Measurements from ENCODE around the gene DOP1A. TPM values are rescaled to one million over a fixed set of nuclear protein-coding genes. Genes with fewer than 3 reads are reported as not detected.

Gene DOP1A
- total RNA-seq, 1 donor from 2014 or later, result 18.1 TPM

- H3K36me3 ChIP-seq, result peaks cover 86% of the 10 kb centered on the region
Observed at GRCh38 chr6:83138118-83138722, 70.7 kb downstream of the DOP1A start.

GRCh38 chr6:83138758-83139157 is 71.3 kb downstream of the DOP1A start:
- TF ChIP-seq CTCF (IDR thresholded peaks at IDR 0.05; ENCODE audit: borderline replicate concordance), result no peak
- DNase-seq, result no peak
- intact Hi-C loops (cut with micrococcal nuclease), result no loop called here
- no peaks in the 10 kb centered on the region for H3K9me3 ChIP-seq (replicated peaks)
- H3K27me3 ChIP-seq (ENCODE audit: low read depth), result no peaks in the 10 kb centered on the region
- no peak overlapping the region for H3K27ac ChIP-seq (replicated peaks)
- no peaks in the 10 kb centered on the region for H3K4me1 ChIP-seq
- peaks cover 90% of the 10 kb centered on the region for H3K36me3 ChIP-seq
- no peak overlapping the region for H3K4me3 ChIP-seq

More at GRCh38 chr6:83138118-83138722, 70.7 kb downstream of the DOP1A start:
- no peaks in the 10 kb centered on the region for H3K27me3 ChIP-seq (ENCODE audit: low read depth)
- TF ChIP-seq CTCF (IDR thresholded peaks at IDR 0.05; ENCODE audit: borderline replicate concordance), result no peak
- no peaks in the 10 kb centered on the region for H3K9me3 ChIP-seq (replicated peaks)
- H3K4me3 ChIP-seq, result no peak overlapping the region
- DNase-seq, result no peak
- H3K4me1 ChIP-seq, result no peaks in the 10 kb centered on the region
- intact Hi-C loops (cut with micrococcal nuclease), result no loop called here
- H3K27ac ChIP-seq (replicated peaks), result no peak overlapping the region

GRCh38 chr6:83151114-83151513 is 83.6 kb downstream of the DOP1A start:
- H3K9me3 ChIP-seq (replicated peaks), result no peaks in the 10 kb centered on the region
- H3K27me3 ChIP-seq (ENCODE audit: low read depth), result no peaks in the 10 kb centered on the region
- peaks cover 8% of the 10 kb centered on the region for H3K4me1 ChIP-seq
- TF ChIP-seq CTCF (IDR thresholded peaks at IDR 0.05; ENCODE audit: borderline replicate concordance), result no peak
- H3K4me3 ChIP-seq, result no peak overlapping the region
- no peak overlapping the region for H3K27ac ChIP-seq (replicated peaks)
- DNase-seq, result no peak
- intact Hi-C loops (cut with micrococcal nuclease), result no loop called here
- H3K36me3 ChIP-seq, result peaks cover 80% of the 10 kb centered on the region

DNA sequence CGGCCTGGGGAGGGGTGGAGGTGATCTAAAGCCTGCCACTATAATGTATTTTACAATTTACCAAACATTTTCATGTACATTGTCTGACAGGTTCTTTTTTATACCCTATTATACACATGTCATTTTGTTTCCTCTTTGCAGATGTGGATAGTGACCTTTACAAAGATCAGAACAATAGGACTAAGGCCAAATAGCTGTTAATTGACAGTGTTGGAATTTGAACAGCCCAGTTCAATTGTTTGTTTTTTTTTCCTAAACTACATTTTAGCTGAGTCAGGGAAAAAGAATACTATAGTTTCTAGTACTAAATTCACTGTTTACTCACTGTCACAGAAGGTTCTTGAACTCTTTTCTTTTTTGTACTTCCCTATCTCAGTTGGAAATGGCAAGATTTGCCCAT is 85.4 kb downstream of the DOP1A start:
- Histone ChIP-seq H3K9me3 (replicated peaks) (no peaks in the 10 kb centered on the region), H3K27ac (replicated peaks) (no peak overlapping the region), H3K4me3 (no peak overlapping the region), H3K27me3 (ENCODE audit: low read depth) (no peaks in the 10 kb centered on the region), H3K4me1 (peaks cover 17% of the 10 kb centered on the region), H3K36me3 (peaks cover 75% of the 10 kb centered on the region)
- TF ChIP-seq CTCF (IDR thresholded peaks at IDR 0.05; ENCODE audit: borderline replicate concordance), result no peak
- no peak for DNase-seq
- intact Hi-C loops (cut with micrococcal nuclease), result no loop called here

DNA sequence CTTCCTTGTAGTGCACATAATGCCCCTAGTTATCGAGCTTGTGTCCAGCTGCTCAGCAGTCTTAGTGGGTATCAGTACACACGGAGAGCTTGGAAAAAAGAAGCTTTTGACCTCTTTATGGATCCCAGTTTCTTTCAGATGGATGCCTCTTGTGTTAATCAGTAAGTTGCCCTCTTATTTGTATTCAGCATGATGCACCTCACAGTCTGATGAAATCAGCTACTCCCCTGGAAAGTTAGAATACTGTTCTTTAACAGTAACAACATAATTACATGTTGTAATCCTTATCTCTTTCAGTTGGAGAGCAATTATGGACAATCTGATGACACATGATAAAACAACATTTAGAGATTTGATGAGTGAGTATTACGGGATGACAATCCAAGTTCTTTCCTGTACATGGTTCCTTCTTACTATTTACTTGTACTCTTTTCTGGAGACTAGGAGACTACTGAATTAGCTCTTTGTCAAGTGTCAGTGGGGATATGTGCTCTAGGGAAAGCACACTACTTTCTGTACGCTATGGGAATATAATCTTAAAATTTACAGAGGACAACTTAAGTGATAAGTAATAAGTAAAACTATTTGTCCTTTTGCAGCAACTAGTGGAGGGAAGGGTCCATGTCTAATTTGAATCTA is 86.5 kb downstream of the DOP1A start:
- Histone ChIP-seq H3K4me1 (peaks cover 17% of the 10 kb centered on the region), H3K4me3 (no peak overlapping the region), H3K9me3 (replicated peaks) (no peaks in the 10 kb centered on the region), H3K27ac (replicated peaks) (no peak overlapping the region), H3K27me3 (ENCODE audit: low read depth) (no peaks in the 10 kb centered on the region), H3K36me3 (peaks cover 67% of the 10 kb centered on the region)
- TF ChIP-seq CTCF (IDR thresholded peaks at IDR 0.05; ENCODE audit: borderline replicate concordance), result no peak
- DNase-seq, result no peak
- intact Hi-C loops (cut with micrococcal nuclease), result no loop called here

Data from left ventricle myocardium inferior (tissue), 1 donor.